Skin epidermis (tissue), 12 donors: ENCODE data around the gene COQ7.

ENCODE experiments used
- H3K27ac ChIP-seq, 21 experiments: fragments of 200-600 bp; sonication (generic) in 11 of 21; one replicate each; pipeline ENCODE4 v1.5.0; 2020; ENCODE audit warnings: mild to moderate bottlenecking in 3 of 21, inconsistent platforms in 2 of 21, moderate library complexity in 2 of 21
- H3K4me3 ChIP-seq, 7 experiments: fragments of 200-600 bp; sonication (generic) in 2 of 7; one replicate each; pipeline ENCODE4 v1.5.0; 2020; ENCODE audit warnings: inconsistent platforms in 2 of 7, mild to moderate bottlenecking in 2 of 7, moderate library complexity in 1 of 7

COQ7 gene

DNA sequence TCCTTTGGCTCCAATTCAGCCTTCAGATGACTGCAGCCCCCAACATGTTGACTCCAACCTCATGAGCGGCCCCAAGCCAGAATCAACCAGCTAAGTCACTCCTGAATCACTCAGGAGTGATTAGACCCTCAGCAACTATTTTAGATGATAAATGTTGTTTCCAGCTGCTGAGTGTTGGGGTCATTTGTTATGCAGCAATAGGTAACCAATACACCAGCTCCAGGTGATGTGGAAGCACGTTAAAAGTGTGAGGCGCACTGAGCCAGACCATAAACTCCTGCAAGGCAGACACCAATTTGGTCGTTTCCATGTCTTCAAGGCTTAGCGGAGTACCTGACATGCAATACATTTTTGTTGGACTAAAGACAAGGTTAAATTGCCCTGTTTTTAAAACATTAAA lies 17.5 kb downstream of the COQ7 start:
- no peak overlapping the region for H3K4me3 ChIP-seq

DNA sequence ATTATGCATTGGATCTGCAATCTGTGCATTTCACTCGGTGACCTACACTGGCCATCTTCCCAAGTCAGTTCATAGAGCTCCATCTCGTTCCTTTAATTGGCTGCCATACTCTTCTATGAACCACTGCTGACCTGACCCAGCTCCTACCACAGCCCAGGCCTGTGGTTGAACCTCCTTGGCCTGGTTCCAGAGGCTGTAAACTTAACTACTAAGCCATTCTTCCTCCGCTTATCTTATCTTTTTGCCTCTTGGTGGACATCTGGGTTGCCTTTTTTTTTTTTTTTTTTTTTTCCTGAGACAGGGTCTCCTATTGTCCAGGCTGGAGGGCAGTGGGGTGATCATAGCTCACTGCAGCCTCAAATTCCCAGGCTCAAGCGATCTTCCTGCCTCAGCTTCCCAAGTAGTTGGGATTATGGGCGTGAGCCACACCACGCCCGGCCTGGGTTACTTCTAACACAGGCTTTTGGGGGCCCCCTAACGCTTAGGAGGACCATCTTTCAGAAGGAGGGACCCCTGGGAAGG lies 18.3 kb downstream of the COQ7 start:
- Histone ChIP-seq H3K4me3 (no peak overlapping the region), H3K27ac (no peak overlapping the region)

More for the DNA sequence above, 17.5 kb downstream of the COQ7 start:
- H3K27ac ChIP-seq, result no peak overlapping the region

DNA sequence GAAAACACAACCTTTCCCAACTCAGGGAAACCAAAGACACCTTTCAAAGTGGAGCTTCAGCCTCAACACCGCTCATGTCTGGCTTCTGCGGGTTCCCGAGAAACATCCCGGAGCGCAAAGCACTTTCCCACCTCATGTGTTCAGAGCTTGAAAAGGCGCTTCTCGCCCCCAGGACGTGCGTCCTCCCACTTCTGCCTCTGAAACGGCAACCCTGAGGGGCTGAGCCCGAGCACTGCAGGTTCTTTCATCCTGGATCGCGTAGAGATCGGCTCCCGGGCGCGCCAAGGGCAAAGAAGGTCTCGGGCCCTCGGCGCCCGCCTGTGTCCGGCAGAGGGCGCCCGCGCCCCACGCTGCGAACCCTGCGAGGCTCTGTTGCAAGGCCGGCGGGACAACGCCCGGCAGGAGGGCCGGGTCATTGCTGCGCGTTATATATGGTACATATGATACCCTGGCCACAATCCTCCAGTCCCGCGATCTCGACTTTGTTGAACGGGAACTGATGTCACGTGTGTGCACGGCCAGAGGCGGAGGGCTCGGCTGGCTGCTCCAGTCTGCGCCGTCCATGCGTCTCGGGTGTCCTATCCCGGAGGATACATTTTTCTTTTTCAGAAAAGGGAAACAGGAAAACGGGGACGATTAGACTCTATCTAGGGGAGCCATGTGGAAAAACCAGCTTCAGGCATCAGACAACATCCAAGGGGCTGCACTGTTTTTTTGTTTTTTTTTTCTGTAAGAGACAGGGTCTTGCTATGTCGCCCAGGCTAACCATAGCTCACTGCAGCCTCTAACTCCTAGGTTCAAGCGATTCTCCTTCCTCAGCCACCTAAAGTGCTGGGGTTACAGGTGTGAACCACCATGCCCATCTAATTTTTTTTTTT lies 19.1 kb downstream of the COQ7 start:
- peak overlapping the region; percentile 8 to 32 (median 27) for H3K4me3 ChIP-seq
- H3K27ac ChIP-seq, result peak overlapping the region in 2 of 21 experiments; percentile 46 to 55

DNA sequence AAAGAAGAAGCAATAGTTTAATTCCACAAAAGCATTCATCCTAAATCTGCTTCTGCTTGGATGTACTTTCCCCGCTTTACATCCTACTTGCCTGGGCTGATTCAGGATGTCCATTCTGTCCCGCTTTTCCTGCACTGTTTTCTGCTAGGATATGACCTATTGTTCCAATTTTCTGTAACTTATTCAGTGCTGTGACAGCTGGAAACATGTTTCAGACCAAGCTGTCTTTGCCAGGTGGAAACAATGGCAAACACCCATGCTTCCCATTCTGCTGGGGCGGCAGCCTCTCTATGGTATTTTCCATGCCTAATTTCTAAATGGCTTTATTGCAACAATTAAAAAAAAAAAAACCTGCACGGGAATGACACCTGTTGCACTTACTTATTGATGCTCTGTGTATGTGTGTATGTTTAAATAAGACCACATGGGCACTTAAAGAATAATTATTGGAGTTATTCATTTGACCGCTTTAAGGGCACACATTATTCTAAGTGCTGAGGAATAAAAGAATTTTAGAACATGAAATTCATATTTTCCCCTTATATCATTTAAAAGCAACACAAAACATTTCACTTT lies 21.0 kb downstream of the COQ7 start:
- no peak overlapping the region for H3K4me3 ChIP-seq
- H3K27ac ChIP-seq, result no peak overlapping the region

DNA sequence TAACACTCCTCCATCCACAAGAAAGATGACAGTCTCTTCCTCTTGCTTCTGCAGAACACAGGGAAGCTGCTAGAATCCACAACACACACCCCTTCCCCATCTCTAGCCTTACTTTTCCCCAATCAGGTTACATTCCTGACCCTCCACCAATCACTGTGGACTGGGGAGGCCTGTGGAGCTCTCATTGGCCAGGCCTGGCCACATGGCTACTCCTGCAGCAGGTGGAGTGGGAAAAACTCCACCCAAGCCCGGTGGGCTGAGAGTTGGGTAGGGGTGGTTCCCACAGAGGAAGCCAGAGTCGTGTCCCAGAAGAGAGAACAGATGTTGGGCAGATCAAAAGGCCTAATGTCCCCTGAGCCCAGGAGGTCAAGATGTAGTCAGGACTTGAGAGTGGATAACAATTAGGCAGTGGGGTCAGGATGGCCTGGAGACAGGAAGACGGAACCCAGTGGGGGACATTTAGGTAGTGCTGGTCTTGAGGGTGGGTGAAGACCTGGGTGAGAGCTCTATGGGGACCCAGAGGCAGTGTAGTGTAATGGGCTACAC lies 22.1 kb downstream of the COQ7 start:
- Histone ChIP-seq H3K4me3 (no peak overlapping the region), H3K27ac (no peak overlapping the region)

DNA sequence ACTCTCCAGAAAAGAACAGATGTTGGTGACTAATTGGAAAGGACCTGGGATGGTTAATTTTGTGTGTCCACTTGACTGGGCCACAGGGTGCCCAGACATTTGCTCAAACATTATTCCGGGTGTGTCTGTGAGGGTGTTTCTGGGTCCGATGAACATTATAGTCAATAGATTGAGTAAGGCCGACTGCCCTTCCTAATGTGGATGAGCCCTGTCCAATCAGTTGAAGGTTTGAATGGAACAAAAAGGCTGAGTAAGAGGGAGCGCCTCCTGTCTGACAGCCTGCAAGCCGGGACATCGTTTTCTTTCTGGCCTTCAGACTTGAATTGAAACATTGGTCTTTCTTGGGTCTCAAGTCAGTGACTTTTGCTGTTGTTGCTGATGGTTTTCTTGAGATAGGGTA lies 23.5 kb downstream of the COQ7 start:
- Histone ChIP-seq H3K4me3 (no peak overlapping the region), H3K27ac (no peak overlapping the region)

DNA sequence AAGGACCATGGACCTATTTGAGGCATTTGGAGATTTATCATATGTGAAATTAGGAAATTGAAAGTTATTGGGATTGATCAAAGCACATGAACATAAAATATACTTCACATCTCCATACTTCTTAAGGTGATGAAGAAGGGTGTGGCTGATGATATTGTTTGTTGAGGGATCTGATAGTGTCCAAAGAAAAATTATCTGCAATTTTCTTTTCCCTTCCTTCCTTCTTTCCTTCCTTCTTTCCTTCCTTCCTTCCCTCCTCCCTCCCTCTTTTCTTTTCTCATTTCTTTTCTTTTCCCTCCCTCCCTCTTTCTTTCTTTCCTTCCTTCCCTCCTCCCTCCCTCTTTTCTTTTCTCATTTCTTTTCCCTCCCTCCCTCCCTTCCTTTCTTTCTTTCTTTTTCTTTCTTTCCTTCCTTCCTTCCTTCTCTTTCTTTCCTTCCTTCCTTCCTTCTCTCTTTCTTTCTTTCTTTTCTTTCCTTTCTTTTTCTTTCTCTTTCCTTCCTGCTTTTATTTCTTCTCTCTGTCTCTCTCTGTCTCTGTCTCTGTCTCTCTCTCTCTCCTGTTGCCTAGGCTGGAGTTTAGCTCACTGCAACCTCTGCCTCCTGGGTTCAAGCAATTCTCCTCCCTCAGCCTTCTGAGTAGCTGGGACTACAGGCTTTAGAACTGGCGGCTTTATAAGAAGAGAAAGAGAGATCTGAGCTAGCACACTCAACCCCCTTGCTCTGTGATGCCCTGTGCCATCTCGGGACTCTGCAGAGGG lies 25.4 kb downstream of the COQ7 start:
- no peak overlapping the region for H3K27ac ChIP-seq
- H3K4me3 ChIP-seq, result no peak overlapping the region

DNA sequence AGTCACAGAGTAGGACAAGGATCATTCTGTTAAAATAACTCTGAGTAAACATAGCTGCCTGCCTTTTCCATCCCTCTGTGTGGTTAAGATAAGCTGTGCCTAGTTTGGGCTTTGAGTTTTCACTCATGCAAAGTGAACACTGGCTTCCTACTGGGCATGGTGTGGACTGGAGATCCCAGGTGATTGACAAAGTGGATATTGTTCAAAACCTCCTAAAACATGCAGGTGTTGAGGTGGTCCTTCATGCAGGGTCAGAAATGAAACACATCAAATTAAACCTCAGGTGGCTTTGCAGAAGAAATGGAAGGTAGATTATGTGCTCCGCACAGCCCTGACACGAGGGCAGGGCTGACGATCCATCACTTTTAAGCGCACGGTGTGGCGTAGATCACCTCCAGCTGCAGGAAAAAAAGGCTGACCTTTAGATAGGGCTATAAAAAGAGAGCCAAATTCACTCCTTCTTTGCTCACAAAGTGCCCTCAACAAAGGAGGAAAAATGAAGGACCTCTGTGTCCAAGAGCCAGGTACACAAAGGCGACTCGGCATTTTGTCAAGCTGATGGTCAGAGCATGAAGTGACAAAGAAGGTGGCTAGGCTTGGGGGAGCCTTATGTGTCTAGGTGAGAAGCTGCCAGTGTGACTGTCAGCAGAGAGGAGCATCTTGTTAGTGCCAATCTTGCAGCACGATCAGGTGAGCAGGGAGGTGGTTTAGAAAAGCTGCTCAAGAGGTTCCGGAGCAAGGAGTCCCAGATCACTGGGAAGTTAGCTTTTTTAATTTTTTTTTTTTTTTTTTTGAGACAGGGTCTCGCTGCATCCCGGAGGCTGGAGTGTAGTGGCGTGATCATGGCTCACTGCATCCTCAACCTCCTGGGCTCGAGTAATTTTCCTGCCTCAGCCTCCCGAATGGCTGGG lies 26.5 kb downstream of the COQ7 start:
- Histone ChIP-seq H3K27ac (no peak overlapping the region), H3K4me3 (no peak overlapping the region)

DNA sequence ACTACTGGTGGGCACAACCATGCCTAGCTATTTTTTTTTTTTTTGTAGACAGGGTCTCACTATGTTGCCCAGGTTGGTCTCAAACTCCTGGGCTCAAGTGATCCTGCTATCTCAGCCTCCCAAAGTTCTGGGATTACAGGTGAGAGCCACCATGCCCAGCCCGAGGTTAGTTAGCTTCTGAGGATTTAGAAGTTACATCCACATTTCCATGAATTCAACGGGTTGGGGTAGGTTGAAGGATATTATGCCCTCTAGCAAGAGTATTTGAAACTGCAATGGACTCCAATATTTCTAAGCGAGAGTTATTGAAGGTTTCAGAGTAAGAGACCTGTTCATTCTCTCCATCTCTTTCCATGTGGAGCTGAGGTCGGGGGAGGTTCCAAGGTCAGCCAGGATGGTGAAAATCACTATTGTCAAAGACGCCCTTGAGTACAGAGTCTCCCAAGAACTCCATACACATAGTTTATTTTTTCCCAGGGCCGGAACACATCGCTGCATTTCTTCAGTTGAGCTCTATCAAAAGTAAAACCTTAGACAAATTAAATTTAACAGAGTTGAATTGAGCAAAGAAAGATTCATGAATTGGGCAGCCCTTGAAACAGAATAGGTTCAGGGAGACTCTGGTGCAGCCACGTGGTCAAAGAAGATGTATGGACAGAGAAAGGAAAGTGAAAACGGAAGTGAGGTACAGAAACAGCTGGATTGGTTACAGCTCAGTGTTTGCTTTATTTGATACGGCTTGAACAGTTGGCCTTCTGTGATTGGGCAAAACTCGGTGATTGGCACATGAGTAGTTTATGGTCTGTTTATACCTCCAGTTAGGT lies 27.3 kb downstream of the COQ7 start:
- H3K4me3 ChIP-seq, result no peak overlapping the region
- H3K27ac ChIP-seq, result no peak overlapping the region

DNA sequence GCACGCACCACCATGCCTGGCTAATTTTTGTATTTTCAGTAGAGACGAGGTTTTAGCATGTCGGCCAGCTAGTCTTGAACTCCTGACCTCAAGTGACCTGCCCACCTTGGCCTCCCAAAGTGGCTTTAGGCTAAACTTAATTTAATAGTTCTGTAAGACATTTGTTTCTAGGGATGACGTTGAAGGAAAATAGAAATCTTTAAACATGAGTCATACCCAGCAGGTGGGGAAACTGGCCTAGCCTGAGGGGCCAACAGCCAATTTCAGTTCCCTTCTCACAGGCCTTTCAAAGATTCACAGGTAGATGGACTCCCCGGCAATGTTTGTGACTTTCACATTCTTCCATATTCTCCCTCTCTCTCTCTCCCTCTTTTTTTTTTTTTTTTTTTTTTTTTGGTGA lies 28.2 kb downstream of the COQ7 start:
- Histone ChIP-seq H3K4me3 (no peak overlapping the region), H3K27ac (no peak overlapping the region)

DNA sequence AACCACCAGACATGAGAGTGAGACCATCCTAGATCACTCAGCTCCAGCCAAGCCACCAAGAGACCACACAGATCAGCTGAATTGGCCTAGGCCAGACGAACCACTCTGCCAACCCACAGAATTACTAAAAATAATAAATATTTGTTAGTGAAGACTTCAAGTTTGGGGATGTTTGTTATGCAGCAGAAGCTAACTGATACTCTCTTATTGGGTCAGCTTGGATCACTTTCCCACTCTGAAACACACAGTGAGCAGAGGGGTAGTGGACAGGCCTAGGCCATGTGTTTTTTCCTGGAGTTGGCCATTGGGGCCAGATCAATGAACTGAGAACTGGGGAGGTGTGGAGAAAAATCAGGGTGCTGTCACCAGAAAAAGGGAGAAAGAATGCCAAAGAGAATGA lies 30.8 kb downstream of the COQ7 start:
- Histone ChIP-seq H3K27ac (no peak overlapping the region), H3K4me3 (no peak overlapping the region)

DNA sequence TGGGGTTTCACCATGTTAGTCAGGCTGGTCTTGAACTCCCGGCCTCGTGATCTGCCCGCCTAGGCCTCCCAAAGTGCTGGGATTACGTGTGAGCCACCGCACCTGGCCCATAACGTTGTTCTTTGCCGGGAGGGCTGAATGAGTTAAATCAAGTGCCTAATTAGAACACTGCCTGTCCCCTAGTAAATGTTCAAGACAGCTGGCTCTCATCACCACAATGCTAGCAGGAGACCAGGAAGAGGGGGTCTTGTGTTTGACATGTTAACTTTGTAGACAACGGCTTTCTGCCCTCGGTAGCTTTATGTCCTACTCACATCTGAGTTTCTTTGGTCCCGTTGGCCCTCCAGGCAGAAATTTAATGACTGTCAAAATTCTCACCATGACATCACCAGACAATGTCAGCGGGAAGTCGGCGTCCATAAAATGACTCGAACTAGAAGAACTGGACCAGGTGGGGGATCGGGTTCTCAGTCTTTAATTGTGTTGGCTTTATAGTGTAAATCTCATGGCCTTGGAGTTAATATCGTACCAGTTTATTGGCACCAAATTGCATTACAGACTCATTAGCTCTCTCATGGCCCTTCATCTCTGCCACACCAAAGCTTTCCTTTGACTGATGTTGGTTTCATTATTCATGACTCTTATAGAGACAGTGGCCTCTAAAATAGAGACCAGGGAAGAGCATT lies 34.9 kb downstream of the COQ7 start:
- H3K27ac ChIP-seq, result no peak overlapping the region
- no peak overlapping the region for H3K4me3 ChIP-seq

DNA sequence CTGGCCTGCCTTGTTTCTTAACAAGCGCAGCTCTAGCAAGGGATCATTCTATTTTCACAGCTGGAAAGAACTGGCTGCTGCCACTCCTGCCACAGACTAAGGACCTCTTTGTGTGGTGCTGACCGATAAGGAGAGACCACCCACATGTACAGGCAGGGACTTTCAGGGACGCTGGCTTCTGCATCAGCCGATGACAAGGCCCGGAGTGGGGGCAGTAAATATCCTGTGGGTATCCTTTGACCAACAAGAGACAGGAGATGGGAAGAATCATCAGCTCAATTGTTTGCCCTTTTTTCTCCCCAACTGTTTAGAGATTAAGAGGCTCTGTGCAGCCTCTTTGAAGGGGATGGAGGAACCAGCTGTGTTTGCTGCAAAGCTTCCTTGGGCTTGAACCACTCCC lies 37.2 kb downstream of the COQ7 start:
- no peak overlapping the region for H3K27ac ChIP-seq
- H3K4me3 ChIP-seq, result no peak overlapping the region

DNA sequence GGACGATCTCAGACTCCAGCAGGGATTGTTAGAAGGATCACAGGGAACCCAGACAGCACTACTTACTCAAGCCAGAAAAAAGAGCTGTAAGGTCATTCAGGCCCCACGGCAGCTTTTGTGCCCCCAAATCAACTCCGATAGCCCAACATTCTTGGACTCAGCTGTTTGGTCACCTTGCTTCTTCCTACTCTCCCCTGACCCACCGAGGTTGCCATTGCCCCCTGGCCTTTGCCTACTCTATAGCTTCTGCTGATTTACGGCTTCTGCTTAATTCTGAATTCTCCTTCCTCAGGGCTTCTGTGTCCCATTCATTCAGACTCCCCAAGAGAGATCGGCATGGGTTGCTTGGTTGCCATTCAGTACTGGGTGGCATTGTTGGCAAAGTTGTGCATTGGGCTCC lies 37.7 kb downstream of the COQ7 start:
- Histone ChIP-seq H3K27ac (no peak overlapping the region), H3K4me3 (no peak overlapping the region)

DNA sequence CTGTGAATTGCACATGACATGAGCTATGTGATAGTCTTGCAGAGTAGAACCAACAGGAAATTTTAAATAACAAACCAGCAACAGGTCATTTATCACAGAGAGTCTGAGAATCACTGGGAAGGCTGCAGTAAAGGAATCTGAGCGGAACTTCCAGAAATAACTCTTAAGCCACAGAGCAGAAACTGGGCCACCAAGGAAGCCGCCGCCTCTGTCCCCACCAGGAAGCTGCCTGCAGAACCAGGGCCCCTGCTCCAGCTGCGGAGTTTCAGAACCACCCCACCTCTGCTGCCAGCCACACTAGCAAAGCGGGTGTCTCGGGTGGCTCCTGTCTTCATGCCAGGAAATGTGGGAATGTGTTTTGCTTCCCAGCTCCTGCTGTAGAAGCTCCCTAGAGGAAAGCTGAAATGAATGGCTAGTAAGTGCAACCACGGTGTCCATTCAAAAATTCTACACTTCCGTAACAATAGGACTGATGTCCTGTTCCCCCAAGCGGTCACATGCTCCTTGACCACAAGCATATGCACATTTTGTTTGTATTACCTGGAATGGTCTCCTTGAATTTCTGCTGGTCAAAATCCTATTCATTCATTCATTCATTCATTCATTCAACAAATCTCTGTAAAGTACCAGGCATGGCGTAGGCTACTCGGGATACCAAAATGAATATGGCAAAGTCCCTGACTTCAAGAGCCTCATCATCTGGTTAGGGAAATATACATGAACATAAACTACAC lies 38.6 kb downstream of the COQ7 start:
- H3K4me3 ChIP-seq, result no peak overlapping the region
- no peak overlapping the region for H3K27ac ChIP-seq

DNA sequence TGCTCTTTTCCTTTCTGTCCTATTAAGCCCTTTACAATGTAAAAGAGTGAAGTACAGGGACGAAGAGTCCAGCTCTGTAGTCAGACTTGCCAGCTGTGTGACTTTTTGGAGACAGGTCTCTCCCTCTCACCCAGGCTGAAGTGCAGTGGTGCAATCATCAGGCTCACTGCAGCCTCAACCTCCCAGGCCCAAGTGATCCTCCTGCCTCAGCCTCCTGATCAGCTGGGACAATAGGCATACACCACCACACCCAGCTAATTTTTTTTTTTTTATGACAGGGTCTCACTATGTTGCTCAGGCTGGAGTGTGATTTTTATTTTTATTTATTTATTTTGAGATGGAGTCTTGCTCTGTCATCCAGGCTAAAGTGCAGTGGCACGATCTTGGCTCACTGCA lies 39.2 kb downstream of the COQ7 start:
- H3K4me3 ChIP-seq, result no peak overlapping the region
- H3K27ac ChIP-seq, result no peak overlapping the region
